HepG2 (cell line): ENCODE measurements around the gene NRK. TPM values are rescaled to one million over a fixed set of nuclear protein-coding genes. Genes with fewer than 3 reads are reported as not detected.

Source experiments
- DR1 ChIP-seq: sonication (generic); formaldehyde crosslinking; IDR thresholded peaks from 2 replicates; pipeline ENCODE4 v1.8.0; 2021; ENCODE audit warnings: mild to moderate bottlenecking, missing genetic modification reagents, inconsistent platforms
- GFI1 ChIP-seq: sonication (generic); formaldehyde crosslinking; IDR thresholded peaks from 2 replicates; pipeline ENCODE4 v1.5.0; 2020; ENCODE audit warnings: missing genetic modification reagents, mild to moderate bottlenecking, borderline replicate concordance
- HMGXB4 ChIP-seq, 2 experiments: sonication (generic) in 1 of 2; formaldehyde crosslinking in 1 of 2; IDR thresholded peaks; 2 replicates each; pipeline versions ENCODE4 v1.4.0 to v1.6.1; 2018 to 2020; ENCODE audit warnings: missing genetic modification reagents in 2 of 2, borderline replicate concordance in 1 of 2, low read depth in 1 of 2, mild to moderate bottlenecking in 1 of 2, missing biosample characterization in 1 of 2
- KIAA2018 ChIP-seq: sonication (generic); formaldehyde crosslinking; IDR thresholded peaks from 2 replicates; pipeline ENCODE4 v1.5.0; 2020; ENCODE audit warnings: mild to moderate bottlenecking, missing genetic modification reagents, borderline replicate concordance
- KLF16 ChIP-seq, 2 experiments: sonication (generic) in 1 of 2; formaldehyde crosslinking in 1 of 2; IDR thresholded peaks; 2 replicates each; pipeline versions ENCODE4 v1.6.1 to v1.8.0; 2016 to 2023; ENCODE audit warnings: missing genetic modification reagents in 2 of 2, missing compliant biosample characterization in 1 of 2
- MIER3 ChIP-seq: IDR thresholded peaks from 2 replicates; pipeline ENCODE4 v1.6.1; 2016; ENCODE audit warnings: missing compliant biosample characterization, borderline replicate concordance
- SIX4 ChIP-seq: sonication (generic); formaldehyde crosslinking; IDR thresholded peaks from 2 replicates; pipeline ENCODE4 v1.4.0; 2020; ENCODE audit warnings: missing genetic modification reagents
- SP4 ChIP-seq: sonication (generic); formaldehyde crosslinking; IDR thresholded peaks from 2 replicates; pipeline ENCODE4 v1.8.1; 2023; ENCODE audit warnings: mild to moderate bottlenecking, missing genetic modification reagents
- TRIM24 ChIP-seq: sonication (generic); formaldehyde crosslinking; IDR thresholded peaks from 2 replicates; pipeline ENCODE4 v1.8.0; 2022; ENCODE audit warnings: mild to moderate bottlenecking, missing genetic modification reagents
- WIZ ChIP-seq: sonication (generic); formaldehyde crosslinking; IDR thresholded peaks from 2 replicates; pipeline ENCODE4 v1.5.1; 2020; ENCODE audit warnings: mild to moderate bottlenecking, missing genetic modification reagents
- YEATS4 ChIP-seq: sonication (generic); formaldehyde crosslinking; IDR thresholded peaks from 2 replicates; pipeline ENCODE4 v1.4.0; 2020; ENCODE audit warnings: missing genetic modification reagents, borderline replicate concordance
- ZNF138 ChIP-seq: sonication (generic); formaldehyde crosslinking; IDR thresholded peaks from 2 replicates; pipeline ENCODE4 v1.5.0; 2020; ENCODE audit warnings: mild to moderate bottlenecking, low read depth, missing genetic modification reagents
- ZNF468 ChIP-seq: sonication (generic); formaldehyde crosslinking; IDR thresholded peaks from 2 replicates; pipeline ENCODE4 v1.8.0; 2022; ENCODE audit warnings: mild to moderate bottlenecking, moderate library complexity, missing genetic modification reagents
- ZNF546 ChIP-seq: sonication (generic); formaldehyde crosslinking; conservative IDR thresholded peaks from 2 replicates; pipeline ENCODE4 v1.8.1; 2023; ENCODE audit warnings: mild to moderate bottlenecking, missing genetic modification reagents
- ZNF574 ChIP-seq: sonication (generic); formaldehyde crosslinking; IDR thresholded peaks from 2 replicates; pipeline ENCODE4 v1.4.0; 2020; ENCODE audit warnings: missing genetic modification reagents
- ZNF598 ChIP-seq: sonication (generic); formaldehyde crosslinking; IDR thresholded peaks from 2 replicates; pipeline ENCODE4 v1.5.1; 2020; ENCODE audit warnings: mild to moderate bottlenecking, missing genetic modification reagents, borderline replicate concordance
- ZNF672 ChIP-seq: sonication (generic); formaldehyde crosslinking; IDR thresholded peaks from 2 replicates; pipeline ENCODE4 v1.8.1; 2022; ENCODE audit warnings: missing genetic modification reagents
- ZNF782 ChIP-seq: sonication (generic); formaldehyde crosslinking; IDR thresholded peaks from 2 replicates; pipeline ENCODE4 v1.4.0; 2020; ENCODE audit warnings: missing genetic modification reagents, mild to moderate bottlenecking, borderline replicate concordance
- polyA plus RNA-seq, 8 experiments: library from polyadenylated mRNA; depleted of rRNA in 3 of 8; stranded (reverse) in 7 of 8; unstranded in 1 of 8; fragments of >200 nt; fragmentation: Illumina TruSeq in 4 of 8; extraction: Trizol in 4 of 8; gene quantifications; 2 replicates each; pipeline versions ENCODE4 v1.2.1 to v1.2.3, GENCODE V29; 2011 to 2016; ENCODE audit warnings: low read depth in 4 of 8, missing spikeins in 1 of 8, mixed read lengths in 1 of 8; ENCODE audit not compliant: insufficient read depth in 1 of 8
- total RNA-seq, 5 experiments: library from RNA; depleted of rRNA; stranded (reverse); fragments of >200 nt; fragmentation: Illumina TruSeq; extraction: Trizol; gene quantifications; 2 replicates each; pipeline ENCODE4 v1.2.3, GENCODE V29; 2016; ENCODE audit warnings: low read depth in 1 of 5

NRK gene
- total and polyA plus RNA-seq, 2 of the 13 experiments (the other 11 are each of a cell fraction or from before 2014, with no cell fraction given): not detected

GRCh38 chrX:106007815-106008214, 185.5 kb downstream of the NRK start (continued):
- TF ChIP-seq ZNF138 (no peak), WIZ (CRISPR knock-in tag) (no peak), ZNF598 (CRISPR knock-in tag) (no peak), ZNF672 (CRISPR knock-in tag) (no peak), KIAA2018 (no peak), GFI1 (CRISPR knock-in tag) (0 out of 2 replicates have a peak, but pooled peaks have one; percentile 19), ZNF782 (no peak), DR1 (CRISPR knock-in tag) (no peak), MIER3 (CRISPR knock-in tag) (peak; percentile 47; the same call in 1 of the 2 replicates), ZNF574 (CRISPR knock-in tag) (0 out of 2 replicates have a peak, but pooled peaks have one; percentile 20), ZNF468 (no peak), SIX4 (CRISPR knock-in tag) (peak; percentile 64; the same call in 1 of the 2 replicates), TRIM24 (no peak), HMGXB4 (CRISPR knock-in tag; IDR thresholded peaks at IDR 0.05; ENCODE audit: borderline replicate concordance in 1 of 2, low read depth in 1 of 2) (no peak), KLF16 (CRISPR knock-in tag; IDR thresholded peaks at IDR 0.05) (no peak; a peak in 1 of 4 replicates), ZNF546 (no peak), SP4 (no peak), YEATS4 (CRISPR knock-in tag) (no peak)
